Mammary epithelial cell (primary cell): Measurements from ENCODE around the gene SIRPA.

Experiments used
- EZH2 ChIP-seq: IDR thresholded peaks from 2 replicates; pipeline ENCODE4 v1.6.1; 2012; ENCODE audit warnings: low read length, inconsistent platforms, borderline replicate concordance
- TF ChIP-seq, protein P1 (sequence below), 2 donors: IDR thresholded peaks in 1 of 2; conservative IDR thresholded peaks in 1 of 2; 2 replicates each; pipeline ENCODE4 v1.5.1; 2011 to 2012; ENCODE audit warnings: inconsistent platforms in 2 of 2, low read length in 2 of 2, mild to moderate bottlenecking in 2 of 2, control low read depth in 1 of 2, low read depth in 1 of 2; ENCODE audit not compliant: insufficient read depth in 1 of 2; ENCODE audit errors: extremely low read depth in 1 of 2

GRCh38 chr20:1898482-1899240 is 3.5 kb downstream of the SIRPA start:
- TF ChIP-seq, protein P1, sequence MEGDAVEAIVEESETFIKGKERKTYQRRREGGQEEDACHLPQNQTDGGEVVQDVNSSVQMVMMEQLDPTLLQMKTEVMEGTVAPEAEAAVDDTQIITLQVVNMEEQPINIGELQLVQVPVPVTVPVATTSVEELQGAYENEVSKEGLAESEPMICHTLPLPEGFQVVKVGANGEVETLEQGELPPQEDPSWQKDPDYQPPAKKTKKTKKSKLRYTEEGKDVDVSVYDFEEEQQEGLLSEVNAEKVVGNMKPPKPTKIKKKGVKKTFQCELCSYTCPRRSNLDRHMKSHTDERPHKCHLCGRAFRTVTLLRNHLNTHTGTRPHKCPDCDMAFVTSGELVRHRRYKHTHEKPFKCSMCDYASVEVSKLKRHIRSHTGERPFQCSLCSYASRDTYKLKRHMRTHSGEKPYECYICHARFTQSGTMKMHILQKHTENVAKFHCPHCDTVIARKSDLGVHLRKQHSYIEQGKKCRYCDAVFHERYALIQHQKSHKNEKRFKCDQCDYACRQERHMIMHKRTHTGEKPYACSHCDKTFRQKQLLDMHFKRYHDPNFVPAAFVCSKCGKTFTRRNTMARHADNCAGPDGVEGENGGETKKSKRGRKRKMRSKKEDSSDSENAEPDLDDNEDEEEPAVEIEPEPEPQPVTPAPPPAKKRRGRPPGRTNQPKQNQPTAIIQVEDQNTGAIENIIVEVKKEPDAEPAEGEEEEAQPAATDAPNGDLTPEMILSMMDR (conservative IDR thresholded peaks at IDR 0.05 in 1 of 2, IDR thresholded peaks at IDR 0.05 in 1 of 2; ENCODE audit: extremely low read depth in 1 of 2, insufficient read depth in 1 of 2, low read depth in 1 of 2, low read length in 2 of 2) = no peak
- no peak for TF ChIP-seq EZH2
